ENCODE data around the gene LRFN5. TPM values are rescaled to one million over a fixed set of nuclear protein-coding genes. Genes with fewer than 3 reads are reported as not detected.
"Not testable (repeated sequence)": the region's sequence is repeated elsewhere in the genome, so short reads cannot be mapped to it uniquely, and the experiment has no call there.

The LRFN5 gene
- total RNA-seq, result 10 to 100 TPM in 1 of 4 donors, 1 to 10 TPM in 2, under 1 TPM in 1; 0.26 to 45.1 (median 4.6) TPM

DNA sequence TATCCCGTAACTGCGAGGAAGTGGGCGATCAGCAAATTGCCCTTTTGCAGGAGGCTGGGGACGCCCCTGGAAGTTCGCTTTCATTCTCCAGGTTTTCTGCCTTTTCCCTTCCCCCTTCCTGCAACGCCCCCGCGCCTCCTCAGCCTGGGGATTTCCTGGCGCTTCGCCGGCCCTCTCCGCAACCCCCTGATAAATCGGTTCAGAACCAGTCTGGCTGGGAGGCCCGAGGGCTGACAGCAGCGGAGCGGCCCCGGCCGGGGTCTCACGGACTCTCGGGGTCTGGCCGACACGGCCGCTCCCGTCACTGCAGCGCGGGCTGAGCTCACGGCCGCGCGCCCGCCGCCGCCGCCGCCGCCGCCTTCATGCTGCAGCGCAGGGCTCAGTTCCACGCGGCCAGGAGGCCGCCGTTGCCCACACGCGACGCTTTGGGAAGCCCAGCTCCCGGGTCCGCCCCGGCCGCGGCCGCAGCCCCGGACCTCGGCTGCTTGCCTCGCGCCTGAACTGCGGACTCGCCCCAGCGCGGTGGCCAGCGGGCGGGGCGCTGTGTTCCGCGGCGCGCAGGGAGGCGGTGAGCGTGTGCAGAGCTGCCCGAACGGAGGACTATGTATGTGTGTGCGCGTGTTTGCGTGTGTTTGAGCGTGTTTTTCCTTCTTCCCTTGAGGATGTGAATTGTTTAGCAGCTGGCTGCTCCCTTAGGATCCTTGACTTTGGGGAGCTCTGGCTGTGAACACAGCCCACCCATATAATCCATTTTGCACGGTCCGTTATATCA lies at the start of gene LRFN5:
Gene LRFN5, plus strand, starts transcription at position 345 of the 772 bp plus-strand sequence.
- intact Hi-C loops (cut with DNase I; ENCODE audit: low total_unique reads), result no loop called here
- H3K27me3 ChIP-seq, result peaks cover 0 to 11% of the 10 kb centered on the region in 2 donors
- peak within 1 kb of the TSS; percentile 42 to 48 for H3K4me3 ChIP-seq
- H3K4me1 ChIP-seq, result peaks cover 0 to 6% of the 10 kb centered on the region in 2 donors
- H3K36me3 ChIP-seq, result no peaks in the 10 kb centered on the region
- H3K27ac ChIP-seq, result peak within 1 kb of the TSS; percentile 64 to 67
- peak; percentile 26 to 56 for DNase-seq
- TF ChIP-seq POLR2A (IDR thresholded peaks at IDR 0.05), result peak in 1 of 2 donors; percentile 22
- TF ChIP-seq, protein P1, sequence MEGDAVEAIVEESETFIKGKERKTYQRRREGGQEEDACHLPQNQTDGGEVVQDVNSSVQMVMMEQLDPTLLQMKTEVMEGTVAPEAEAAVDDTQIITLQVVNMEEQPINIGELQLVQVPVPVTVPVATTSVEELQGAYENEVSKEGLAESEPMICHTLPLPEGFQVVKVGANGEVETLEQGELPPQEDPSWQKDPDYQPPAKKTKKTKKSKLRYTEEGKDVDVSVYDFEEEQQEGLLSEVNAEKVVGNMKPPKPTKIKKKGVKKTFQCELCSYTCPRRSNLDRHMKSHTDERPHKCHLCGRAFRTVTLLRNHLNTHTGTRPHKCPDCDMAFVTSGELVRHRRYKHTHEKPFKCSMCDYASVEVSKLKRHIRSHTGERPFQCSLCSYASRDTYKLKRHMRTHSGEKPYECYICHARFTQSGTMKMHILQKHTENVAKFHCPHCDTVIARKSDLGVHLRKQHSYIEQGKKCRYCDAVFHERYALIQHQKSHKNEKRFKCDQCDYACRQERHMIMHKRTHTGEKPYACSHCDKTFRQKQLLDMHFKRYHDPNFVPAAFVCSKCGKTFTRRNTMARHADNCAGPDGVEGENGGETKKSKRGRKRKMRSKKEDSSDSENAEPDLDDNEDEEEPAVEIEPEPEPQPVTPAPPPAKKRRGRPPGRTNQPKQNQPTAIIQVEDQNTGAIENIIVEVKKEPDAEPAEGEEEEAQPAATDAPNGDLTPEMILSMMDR (IDR thresholded peaks at IDR 0.05), result no peak
- no peaks in the 10 kb centered on the region for H3K9me3 ChIP-seq

DNA sequence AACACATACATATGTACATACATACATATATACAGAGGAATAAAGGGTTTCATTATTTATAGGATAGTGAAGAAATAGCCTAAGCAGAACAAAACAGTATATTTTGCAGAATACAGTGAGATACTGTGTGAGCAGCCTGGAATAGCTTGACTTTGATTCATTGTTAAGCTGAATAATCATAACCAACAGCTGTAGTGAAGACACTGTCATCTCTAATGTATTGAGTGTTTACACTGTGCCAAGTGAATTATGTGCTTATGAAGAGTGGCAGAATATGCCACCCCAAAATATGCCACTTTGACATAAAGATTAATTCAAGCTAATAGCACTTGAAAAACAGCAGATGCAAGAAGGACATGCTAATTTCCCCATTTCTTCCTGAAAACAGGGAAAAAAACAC lies 48.2 kb upstream of the LRFN5 start:
- H3K27me3 ChIP-seq, result no peaks in the 10 kb centered on the region
- no peaks in the 10 kb centered on the region for H3K9me3 ChIP-seq
- H3K4me3 ChIP-seq, result no peak overlapping the region
- intact Hi-C loops (cut with DNase I; ENCODE audit: low total_unique reads), result no loop called here
- TF ChIP-seq POLR2A (IDR thresholded peaks at IDR 0.05), result no peak
- TF ChIP-seq, protein P1 (IDR thresholded peaks at IDR 0.05), result no peak
- no peaks in the 10 kb centered on the region for H3K36me3 ChIP-seq
- no peak for DNase-seq
- no peak overlapping the region for H3K27ac ChIP-seq
- H3K4me1 ChIP-seq, result no peaks in the 10 kb centered on the region

DNA sequence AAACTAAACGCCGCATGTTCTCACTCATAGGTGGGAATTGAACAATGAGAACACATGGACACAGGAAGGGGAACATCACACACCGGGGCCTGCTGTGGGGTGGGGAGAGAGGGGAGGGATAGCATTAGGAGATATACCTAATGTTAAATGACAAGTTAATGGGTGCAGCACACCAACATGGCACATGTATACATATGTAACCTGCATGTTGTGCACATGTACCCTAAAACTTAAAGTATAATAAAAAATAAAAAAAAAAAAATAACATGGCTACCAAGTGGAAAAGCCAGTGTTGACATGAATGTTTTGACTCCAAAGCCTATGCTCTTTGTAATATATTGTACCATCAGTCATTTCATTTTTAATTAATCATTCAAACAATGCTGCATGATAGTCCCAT lies 39.8 kb upstream of the LRFN5 start:
- H3K9me3 ChIP-seq; H3K27me3 ChIP-seq; H3K36me3 ChIP-seq; DNase-seq; H3K4me3 ChIP-seq; H3K27ac ChIP-seq; H3K4me1 ChIP-seq; intact Hi-C loops (cut with DNase I; ENCODE audit: low total_unique reads): not testable (repeated sequence)

DNA sequence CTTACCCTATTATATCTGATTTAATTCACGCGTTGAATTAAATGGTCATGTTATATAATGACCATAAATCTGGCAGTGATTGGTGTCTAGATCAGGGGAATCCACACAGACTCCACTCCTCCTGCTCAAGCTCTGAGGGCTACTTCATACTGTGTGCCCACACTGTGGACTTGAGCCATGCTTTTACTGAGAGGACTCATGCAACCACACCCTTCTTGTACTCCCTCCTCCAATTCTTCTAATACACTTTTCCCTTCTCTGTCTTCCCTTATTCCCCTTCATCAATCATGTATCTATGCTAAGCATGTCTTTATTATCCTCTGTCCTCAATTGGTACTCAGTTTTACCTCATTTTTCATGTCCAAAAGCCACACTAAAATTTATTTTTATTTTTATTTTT lies 37.7 kb upstream of the LRFN5 start:
- no peaks in the 10 kb centered on the region for H3K9me3 ChIP-seq
- no peaks in the 10 kb centered on the region for H3K36me3 ChIP-seq
- no peaks in the 10 kb centered on the region for H3K4me1 ChIP-seq
- DNase-seq, result no peak
- H3K4me3 ChIP-seq, result no peak overlapping the region
- no peaks in the 10 kb centered on the region for H3K27me3 ChIP-seq
- no peak overlapping the region for H3K27ac ChIP-seq
- TF ChIP-seq POLR2A (IDR thresholded peaks at IDR 0.05), result no peak
- TF ChIP-seq, protein P1 (IDR thresholded peaks at IDR 0.05), result no peak
- intact Hi-C loops (cut with DNase I; ENCODE audit: low total_unique reads), result no loop called here

DNA sequence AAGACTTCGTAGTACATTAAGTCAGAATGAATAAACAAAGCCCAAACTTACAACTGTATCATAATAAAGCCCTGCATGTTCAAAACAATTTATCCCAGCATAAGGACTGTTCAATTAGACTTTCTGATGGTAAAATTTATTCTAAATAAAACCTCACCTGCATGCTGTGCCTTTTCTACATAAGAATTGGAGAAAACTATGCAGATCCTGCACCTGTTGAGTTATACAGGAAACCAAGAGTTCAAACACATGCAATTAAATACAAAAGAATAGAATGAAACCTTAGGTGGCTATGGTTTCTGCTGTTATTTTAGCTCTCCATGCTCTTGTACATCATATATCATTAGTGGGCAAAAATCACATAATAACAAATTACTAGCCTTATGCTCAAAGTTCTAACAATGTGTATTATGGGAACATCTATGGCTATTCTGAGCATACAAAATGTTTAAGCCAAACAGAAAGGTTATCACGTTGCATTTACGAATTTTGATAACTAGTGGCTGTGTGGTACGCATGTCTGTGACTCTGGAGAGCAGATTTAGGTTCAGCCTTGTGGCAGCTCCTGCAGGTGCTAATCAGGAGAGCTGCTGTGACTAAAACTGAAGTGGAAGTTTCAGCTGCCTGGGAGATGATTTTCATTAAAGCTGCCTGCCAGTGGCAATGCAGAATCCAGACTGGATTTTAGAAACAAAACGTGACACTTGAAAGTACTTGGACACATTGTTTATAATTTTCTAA lies 36.1 kb upstream of the LRFN5 start:
- H3K27ac ChIP-seq, result no peak overlapping the region
- no peaks in the 10 kb centered on the region for H3K9me3 ChIP-seq
- H3K27me3 ChIP-seq, result no peaks in the 10 kb centered on the region
- TF ChIP-seq, protein P1 (IDR thresholded peaks at IDR 0.05), result no peak
- TF ChIP-seq POLR2A (IDR thresholded peaks at IDR 0.05), result no peak
- no peak for DNase-seq
- no peak overlapping the region for H3K4me3 ChIP-seq
- H3K36me3 ChIP-seq, result no peaks in the 10 kb centered on the region
- H3K4me1 ChIP-seq, result no peaks in the 10 kb centered on the region
- intact Hi-C loops (cut with DNase I; ENCODE audit: low total_unique reads), result no loop called here
